NCI-H510A (cell line): ENCODE measurements around the gene MAT2A.

Experiments used
- DNase-seq: peaks from one replicate; lab custom pipeline; 2025; lab: John Stamatoyannopoulos, UW

Gene MAT2A

DNA sequence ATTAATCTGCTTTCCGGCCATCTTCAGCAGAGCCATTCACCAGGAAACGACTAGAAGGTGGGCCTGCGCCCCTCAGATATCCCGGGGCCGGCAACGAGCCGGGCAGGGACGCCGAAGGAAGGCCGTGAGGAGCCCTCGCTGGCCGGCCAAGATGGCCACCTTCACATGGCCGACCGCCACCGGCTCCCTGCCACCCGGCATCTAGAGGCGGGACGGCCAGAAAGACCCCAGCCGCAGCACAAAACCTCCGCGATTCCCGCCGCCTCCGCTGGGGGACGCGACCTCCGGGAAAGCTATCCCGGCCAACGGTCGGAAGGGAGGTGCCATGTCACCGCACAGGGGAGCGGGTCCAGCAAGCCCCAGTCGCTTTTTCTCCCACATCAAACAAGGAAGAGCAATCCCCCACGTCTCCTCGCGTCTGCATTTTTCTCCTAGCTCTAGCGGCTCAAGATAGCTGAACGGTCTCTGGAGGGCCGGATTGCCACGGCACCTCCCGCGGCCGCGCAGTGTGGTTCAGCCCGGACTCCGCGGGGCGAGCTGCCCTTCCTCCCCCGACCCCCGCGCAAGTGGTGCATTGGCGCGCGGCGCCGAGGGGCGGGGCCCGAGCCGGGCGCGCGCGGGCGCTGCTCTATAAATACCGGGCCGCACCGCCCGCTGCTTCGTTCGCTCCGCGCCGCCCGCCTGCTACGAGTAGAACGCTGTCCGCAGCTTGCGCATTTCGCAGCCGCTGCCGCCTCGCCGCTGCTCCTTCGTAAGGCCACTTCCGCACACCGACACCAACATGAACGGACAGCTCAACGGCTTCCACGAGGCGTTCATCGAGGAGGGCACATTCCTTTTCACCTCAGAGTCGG lies at the start of gene MAT2A:
TSS of gene MAT2A (plus strand) at position 662 of the 854 bp plus-strand sequence. CDS start at position 782, 120 bp downstream.
- DNase-seq: peak; percentile 86

DNA sequence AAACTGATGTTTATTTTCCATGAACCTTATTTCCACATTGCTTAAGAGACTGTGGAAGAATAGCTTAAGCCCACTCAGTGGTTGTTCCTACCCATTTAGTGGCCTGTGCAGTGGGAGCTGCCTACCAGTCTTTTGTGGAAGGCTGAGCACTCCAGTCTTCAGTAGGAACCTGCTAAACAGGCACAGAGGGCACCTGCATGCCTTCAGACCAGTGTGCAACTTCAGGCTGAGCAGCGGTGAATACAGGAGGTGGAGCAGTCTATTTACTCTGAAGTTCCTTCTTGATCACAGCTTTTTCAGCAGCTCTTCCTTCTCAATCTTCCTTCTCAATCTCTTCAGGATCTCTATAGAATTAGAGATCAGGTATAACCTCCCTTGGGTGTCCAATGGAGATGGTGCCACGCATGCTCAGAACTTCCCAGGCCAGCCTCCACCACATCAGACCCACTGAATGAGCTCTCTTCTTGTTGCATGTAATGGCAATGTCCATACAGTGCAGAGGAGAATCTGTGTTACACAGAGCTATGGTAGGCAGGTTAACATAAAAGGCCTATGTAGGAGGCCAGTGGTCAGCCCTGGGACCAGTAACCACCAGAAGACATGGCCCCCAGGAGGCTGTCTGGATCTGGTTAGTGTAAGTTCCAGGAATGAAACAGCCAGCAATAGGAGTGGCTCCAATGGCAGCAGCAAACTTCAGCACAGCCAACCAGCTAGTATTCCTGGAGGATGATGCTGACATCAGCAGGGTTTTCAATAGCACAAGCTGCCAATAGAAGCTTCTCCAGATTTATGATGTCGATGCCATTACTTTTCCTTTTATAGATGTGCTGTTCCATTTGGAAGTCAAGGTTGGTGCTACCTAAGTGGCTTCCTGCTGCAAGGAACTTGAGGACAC lies 47.9 kb upstream of the MAT2A start:
- DNase-seq: no peak

DNA sequence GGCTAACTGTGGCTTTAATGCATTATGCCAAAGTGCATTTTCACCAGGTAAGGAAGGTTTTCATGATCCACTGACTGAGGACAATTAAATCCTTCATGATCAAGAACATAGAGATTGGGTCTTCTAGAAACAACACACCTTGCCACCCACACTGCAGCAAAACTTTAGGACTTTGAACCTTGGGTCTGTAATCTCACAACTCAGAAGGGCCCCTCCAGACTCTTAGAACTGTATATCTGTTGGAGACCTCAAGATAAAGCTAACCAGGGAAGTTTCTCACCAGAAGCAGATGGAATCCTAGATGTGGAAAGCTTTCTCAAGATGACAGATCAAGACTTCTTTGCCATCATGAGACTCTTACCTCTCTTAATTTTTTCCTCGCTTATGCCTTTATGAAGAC lies 42.5 kb upstream of the MAT2A start:
- DNase-seq: no peak

DNA sequence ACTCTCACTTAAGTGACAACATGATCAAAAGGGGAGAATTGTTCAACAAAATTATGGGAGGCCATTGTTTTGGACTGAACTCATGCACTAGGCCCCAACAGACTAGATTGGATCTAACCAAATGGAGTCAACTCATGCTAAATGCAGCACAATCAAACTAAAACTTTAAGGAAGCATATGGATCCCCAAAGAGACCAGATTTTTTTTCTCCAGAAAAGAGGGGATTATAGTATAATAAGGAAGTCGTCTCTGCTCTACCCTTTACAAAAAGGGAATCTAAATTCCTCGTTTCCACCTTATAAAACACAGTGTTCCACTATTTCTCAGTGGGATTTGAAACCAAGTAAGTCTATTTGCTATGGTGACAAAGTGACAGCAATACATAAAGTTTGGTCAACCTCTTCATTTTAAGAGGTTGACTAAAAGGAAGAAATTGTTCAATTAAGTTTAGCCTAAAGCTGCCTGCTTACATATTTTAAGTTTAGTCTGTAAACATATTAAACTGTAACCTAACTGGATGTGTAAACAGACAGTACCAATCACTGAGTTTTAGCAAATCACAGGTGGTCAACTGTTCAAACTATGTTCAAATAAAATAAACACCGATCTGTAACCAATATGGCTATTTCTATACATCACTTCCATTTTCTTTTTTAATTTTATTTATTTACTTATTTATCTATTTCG lies 40.9 kb upstream of the MAT2A start:
- no peak for DNase-seq

DNA sequence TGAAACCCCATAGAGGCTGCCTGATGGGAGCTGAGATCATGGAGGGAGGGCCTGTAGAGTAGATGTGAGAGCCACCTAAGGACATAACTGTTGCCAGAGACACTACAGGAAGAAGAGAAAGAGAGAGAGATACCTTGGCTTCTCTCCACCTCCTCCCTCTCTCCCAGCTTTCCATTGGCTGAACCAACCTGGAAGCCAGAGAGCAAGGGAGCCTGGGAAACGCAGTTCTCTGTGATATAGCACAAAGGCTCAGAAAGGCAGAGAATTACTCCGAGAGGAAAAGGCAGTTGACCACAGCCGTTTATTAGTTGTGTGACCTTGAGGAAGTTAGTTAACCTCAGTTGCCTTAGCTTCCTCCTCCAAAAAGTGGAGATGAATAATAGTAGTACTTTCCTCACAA lies 37.7 kb upstream of the MAT2A start:
- DNase-seq: no peak

DNA sequence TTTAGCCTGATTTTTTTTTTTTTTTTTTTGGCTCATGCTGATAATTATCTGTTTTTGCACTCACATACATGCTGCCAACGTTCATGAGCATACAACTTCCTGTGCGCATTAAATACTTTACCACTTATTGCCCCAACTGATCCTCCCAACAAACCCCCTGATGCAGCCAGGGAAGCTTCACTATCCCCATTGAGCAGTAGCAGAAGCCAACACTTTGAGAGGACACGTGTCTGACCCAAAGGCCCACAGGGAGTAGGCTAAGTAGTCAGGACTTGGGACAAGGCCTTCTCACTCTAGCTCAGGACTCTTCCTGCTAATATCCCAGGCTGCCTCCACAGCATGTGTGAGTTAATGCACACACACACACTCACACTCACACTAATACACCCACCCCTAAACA lies 36.2 kb upstream of the MAT2A start:
- no peak for DNase-seq

DNA sequence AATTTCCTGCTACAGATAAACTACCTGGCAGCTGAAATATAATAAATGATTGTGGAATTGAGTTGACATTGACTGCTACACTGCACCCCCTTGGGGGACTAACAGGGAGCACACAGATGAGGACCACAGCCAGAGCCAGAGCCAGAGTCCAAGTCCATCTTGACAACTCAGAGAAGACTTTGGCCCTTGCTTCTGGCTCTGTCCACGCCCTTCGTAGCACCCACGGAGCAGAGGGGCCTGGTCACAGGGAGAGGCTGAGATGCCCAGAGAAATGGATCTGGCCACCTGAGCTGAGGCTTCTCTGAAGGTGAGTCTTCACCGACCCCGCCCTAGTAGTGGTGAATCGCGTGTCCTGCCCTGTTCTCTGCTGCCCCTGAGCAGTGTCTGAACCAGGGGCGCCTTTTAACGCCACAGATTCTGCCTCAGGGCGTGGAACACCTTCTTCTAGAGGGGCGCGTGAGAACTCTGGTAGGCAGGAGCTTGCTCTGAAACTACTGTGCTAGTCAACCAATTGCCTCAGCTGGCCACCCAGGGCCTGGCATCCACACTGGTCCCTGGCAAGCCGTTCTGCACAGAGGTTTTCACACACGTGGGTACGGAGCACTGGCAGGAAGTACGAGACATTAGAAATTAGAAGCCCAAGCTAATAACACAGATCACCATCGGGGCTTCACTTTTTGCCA lies 35.7 kb upstream of the MAT2A start:
- DNase-seq: no peak

DNA sequence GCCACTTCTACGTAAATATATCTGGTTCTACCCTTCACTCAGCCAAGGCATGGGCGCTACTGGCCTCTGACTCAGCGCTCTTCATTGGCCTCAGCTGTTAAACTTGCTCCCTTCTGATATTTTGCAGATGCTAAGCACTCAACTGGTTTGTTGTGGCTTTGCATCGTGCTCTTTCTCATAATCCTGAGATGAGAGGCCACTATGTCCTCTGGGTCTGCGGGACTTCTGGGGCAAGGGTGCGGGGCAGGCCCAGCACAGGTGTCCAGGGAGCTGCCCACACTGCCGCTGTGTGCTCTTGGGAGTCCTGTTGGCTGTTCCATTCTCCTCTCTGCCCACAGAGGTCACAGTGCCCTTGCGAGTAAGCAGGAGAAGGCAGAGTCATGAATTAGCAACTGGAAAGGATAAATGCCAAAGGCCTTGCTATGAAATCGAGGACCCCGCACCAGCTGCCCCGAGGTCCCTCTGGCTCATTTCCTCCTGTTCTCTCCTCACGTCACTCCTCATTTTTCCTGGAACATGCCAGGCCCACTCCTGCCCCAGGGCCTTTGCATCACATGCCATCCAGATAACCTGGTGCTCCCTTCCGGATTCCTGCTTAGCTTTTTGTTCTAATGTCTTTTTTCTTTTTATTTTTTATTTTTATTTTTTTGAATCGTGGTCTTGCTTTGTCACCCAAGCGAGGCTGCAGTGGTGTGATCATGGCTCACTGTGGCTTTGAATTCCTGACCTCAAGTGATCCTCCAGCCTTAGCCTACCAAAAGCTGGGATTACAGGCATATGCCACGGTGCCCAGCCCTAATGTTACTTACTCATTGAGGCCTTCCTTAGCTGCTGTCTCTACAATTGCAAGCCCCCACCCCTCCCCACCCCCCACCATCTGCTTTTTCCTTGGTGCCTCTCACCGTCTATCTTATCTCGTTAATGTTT lies 34.9 kb upstream of the MAT2A start:
- DNase-seq: no peak

DNA sequence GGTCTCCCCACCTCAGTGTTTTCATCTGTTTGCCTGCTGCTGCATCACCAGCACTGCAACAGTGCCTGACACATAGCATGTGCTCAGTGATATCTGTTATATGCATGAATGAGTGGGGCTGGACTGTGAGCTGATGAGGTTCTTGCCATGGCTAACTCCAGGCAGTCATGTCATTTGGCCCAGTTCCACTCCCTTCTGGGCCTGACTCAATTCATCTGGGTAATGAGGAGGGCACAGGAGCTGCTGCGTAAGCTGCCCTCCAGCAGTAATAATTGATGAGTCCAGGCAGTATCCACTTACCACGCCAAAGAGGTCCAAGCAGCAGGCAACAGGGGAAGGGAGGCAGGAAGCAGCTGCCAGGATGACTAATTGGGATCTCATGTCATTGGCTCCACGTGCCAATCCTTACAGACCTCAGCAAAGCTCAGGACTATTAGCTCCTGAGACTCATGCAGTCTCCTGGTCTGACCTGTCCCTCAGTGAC lies 34.1 kb upstream of the MAT2A start:
- peak; percentile 74 for DNase-seq

DNA sequence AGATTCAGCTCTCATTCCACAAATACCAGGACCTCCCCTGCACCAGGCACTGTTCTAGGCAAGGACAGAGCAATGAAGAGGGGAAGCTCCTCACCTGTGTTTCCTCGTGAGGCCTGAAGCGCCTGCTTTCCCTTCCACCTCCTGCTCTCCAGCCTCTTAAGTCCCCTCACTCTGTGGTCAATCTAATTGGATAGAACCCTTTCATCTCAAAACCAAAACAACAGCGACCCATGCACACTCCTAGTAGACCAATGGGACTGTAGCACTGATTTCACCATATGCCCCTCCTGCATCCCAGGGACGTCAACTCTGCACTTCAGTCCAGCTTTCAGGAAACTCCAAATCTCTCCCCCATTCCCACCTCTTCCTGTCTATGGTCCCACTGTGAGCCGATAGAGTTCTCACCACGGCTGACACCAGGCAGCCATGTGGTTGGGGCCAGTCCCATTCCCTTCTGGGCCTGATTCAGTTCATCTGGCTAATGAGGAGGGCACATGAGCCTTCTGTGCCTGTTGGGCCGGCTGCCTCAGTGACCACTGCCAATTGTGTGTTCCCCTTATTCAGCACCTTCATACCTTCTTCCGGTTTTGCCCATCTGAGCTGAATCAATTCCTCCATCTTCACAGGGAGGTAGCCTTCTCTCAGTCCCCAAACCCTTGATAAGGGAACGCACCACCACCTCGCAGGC lies 33.3 kb upstream of the MAT2A start:
- no peak for DNase-seq

DNA sequence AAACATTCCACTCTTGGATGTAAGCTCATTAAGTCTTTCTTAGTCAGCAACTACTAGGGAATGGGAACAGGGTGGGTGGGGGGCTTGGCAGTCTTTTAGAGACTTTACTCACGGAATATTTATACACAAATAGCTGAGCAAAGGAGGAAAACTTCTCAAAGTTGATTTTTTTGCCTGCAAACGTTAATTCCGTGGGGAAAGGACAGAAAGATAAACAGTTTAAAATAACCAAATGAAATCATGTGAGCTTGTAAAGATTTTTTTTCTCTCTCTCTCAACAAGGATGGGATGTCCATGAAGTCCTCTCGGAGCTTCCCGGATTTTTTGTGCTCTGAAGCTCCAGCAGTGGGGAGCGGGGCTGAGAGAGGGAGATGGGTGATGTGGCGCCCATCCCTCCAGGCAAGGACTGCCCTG lies 32.2 kb upstream of the MAT2A start:
- DNase-seq: no peak

DNA sequence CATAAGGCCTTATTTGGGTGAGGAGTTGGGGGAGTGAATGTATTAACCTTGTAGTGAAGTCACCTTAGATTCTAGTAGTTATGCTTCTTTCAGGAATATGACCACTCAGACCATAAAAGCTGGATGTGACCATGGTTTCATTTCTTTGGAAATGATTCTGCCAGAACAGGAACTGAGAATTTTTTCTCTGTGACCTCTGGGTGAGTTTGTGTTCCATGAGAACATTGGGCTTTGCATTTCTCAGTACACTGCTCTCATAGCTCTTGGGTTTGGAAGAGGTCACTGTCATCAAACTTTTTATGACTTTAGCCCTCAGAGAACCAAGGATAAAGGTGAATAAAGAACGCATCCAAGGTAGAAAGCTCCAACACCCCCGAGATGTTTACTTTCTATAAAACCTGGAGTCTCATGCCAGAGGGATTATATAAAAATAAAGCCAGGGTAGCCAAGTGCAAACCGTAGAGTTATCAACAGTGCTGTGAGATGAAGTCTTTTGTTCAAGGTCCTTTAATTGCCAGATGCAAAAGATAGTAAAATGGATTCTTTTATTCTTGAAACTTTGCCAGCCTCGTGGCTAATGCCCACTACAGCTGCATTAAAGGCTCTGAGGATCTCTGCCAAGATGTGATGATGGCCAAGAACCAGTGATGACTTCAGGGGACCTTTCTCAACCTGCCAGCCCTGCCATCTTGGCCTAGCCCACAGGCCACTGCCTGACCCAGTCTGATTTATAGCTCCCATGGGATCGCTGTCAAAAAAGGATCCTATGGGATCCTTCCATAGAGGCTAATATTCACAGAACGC lies 27.8 kb upstream of the MAT2A start:
- no peak for DNase-seq

DNA sequence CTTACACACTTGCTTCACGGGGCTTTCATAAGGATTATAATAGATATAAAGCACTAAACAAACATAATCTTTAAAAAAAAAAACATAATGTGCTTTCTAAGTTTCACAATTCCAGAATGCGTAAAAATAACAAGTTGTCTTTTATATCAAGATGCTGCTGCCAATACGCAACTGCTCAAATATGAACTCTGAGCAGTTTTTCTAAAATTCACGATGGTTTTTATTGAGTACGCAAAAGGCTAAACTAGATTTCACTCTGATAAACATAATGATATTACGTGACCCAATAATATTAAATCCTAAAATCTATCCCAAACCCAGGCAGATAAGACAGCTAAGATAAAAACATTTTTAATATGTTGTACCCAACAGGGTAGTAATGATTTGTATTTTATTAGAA lies 24.6 kb upstream of the MAT2A start:
- DNase-seq: no peak

DNA sequence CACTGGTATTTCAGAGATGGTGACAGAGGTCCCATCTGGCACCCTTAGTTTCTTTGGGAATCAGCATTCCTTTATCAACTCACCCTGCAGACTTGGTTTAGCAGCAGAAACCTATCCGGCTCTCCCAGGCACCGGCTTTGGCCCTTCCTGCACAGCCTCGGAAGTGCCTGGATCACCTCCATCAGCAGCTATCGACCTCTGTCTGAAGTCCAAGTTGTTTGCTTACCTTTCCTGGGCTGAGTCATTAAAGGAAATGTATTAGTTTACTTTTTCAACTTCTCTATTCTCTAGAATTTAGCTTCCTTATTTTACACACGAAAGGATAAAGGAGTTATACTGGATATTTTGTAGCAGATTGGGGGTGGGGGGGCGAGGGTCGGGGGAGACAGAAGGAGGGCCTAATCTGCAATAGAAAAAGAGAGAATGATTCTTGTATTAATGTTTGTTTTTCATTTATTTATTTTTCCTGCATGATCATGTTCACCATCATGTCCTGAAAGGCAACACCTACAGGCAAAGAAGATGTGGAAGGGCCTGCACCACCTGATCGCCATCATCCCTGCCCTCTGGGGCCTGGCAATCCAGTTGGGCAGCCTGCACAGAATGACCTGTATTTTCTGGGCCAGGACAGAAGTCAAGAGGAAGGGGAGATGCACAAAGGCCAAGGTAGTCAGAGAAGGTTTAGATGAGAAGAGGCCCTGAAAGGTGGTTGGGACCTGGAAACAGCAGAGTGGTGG lies 22.1 kb upstream of the MAT2A start:
- no peak for DNase-seq

DNA sequence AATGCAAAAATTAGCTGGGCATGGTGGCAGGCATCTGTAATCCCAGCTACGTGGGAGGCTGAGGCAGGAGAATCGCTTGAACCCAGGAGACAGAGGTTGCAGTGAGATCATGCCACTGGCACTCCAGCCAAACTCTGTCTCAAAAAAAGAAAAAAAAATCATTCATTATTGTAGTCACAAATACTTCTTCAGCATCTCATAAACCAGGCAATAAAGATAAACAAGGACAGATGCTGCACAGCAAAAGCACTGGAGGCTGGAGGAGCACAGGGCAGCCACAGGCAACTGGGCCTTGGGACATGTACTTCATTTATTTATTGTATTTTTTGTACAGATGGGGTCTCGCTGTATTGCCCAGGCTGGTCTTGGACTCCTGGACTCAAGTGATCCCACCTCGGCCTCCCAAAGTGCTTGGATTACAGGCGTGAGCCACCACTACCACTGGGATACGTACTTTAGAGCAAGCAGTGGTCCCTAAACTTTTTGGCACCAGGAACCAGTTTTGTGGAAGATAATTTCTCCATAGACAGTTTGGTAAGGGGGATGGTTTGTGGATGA lies 16.8 kb upstream of the MAT2A start:
- no peak for DNase-seq

DNA sequence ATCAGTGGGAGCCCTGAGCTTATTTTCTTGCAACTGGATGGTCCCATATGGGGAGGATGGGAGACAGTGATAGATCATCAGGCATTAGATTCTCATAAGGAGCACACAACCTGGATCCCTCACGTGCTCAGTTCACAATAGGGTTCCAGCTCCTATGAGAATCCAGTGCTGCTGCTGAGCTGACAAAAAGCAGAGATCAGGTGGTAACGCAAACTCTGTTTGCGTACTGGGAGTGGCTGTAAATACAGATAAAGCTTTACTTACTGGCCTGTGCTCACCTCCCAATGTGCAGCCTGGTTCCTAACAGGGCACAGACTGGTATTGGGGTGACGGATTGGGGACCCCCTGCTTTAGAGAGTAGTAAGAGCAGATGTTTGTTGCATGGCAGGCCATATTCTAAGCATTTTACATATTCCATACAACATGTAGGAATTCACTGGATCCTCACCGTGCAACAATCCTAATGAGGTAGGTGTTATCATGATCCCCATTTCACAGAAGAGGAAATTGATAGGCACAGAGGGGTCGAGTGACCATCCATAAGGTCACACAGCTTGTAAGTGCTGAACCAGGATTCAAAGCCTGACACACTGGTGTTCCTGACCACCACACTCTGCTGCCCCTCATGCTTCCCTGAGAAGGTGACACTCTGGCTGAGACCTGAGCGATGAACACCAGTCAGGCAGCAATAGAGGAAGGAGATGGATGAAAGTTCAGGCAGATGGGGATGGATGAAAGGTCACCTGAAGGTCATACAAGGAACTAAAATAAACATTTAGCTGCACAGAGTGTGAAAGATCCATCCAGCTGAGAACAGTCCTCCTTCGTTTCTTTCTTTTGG lies 15.7 kb upstream of the MAT2A start:
- DNase-seq: no peak

DNA sequence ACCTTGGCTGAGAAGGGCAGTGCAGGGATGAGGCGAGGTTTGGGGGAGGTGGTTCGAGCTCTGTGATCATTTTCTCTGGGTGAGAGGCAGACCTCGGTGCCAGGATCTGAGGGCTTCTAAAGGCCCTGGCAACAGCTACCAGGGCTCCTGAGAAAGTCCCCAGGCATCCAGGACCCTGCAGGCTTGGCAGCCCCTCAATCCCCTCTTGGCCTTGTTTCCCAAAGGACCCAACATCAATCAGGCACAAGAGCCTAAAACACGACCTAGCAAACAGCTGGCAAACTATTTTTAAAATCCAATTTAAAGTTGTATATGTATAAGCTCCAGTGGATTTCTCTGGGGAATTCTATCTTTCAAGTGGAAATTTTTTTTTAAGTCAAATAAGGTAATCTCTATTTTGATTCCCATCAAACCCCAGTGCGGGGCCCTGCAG lies 15.0 kb upstream of the MAT2A start:
- no peak for DNase-seq
